ENCODE measurements around the gene SMIM26.
A peak's percentile ranks its signal among the peaks of the same experiment; 100 is the strongest.

Gene SMIM26

GRCh38 chr20:18533978-18534644 lies 33.1 kb upstream of the SMIM26 start:
- peaks cover 67% of the 10 kb centered on the region for H3K36me3 ChIP-seq (ENCODE audit: control insufficient read depth, insufficient read depth, low read length)
- no peaks in the 10 kb centered on the region for H3K27me3 ChIP-seq (replicated peaks; ENCODE audit: control insufficient read depth, insufficient read depth, low read length, poor library complexity, severe bottlenecking)
- DNase-seq = no peak

GRCh38 chr20:18537651-18538050 lies 29.6 kb upstream of the SMIM26 start:
- no peaks in the 10 kb centered on the region for H3K27me3 ChIP-seq (replicated peaks; ENCODE audit: control insufficient read depth, insufficient read depth, low read length, poor library complexity, severe bottlenecking)
- no peak overlapping the region for H3K27ac ChIP-seq (ENCODE audit: insufficient read depth, low read length, poor library complexity, severe bottlenecking)
- H3K4me1 ChIP-seq (ENCODE audit: control insufficient read depth, insufficient read depth, low read length, poor library complexity, severe bottlenecking) = no peaks in the 10 kb centered on the region
- peaks cover 48% of the 10 kb centered on the region for H3K36me3 ChIP-seq (ENCODE audit: control insufficient read depth, insufficient read depth, low read length)
- H3K4me3 ChIP-seq (ENCODE audit: insufficient read depth, low read depth, low read length, poor library complexity, severe bottlenecking) = no peak overlapping the region
- no peaks in the 10 kb centered on the region for H3K9me3 ChIP-seq (ENCODE audit: control insufficient read depth, low read length)
- no peak for DNase-seq

More at GRCh38 chr20:18533978-18534644, 33.1 kb upstream of the SMIM26 start:
- H3K27ac ChIP-seq (ENCODE audit: insufficient read depth, low read length, poor library complexity, severe bottlenecking) = no peak overlapping the region
- H3K4me3 ChIP-seq (ENCODE audit: insufficient read depth, low read depth, low read length, poor library complexity, severe bottlenecking) = no peak overlapping the region
- H3K9me3 ChIP-seq (ENCODE audit: control insufficient read depth, low read length) = no peaks in the 10 kb centered on the region
- H3K4me1 ChIP-seq (ENCODE audit: control insufficient read depth, insufficient read depth, low read length, poor library complexity, severe bottlenecking) = no peaks in the 10 kb centered on the region

GRCh38 chr20:18541741-18542140 lies 25.5 kb upstream of the SMIM26 start:
- no peak overlapping the region for H3K27ac ChIP-seq (ENCODE audit: insufficient read depth, low read length, poor library complexity, severe bottlenecking)
- no peak for DNase-seq
- peaks cover 55% of the 10 kb centered on the region for H3K36me3 ChIP-seq (ENCODE audit: control insufficient read depth, insufficient read depth, low read length)

GRCh38 chr20:18543216-18543615 lies 24.0 kb upstream of the SMIM26 start:
- Histone ChIP-seq H3K27me3 (replicated peaks; ENCODE audit: control insufficient read depth, insufficient read depth, low read length, poor library complexity, severe bottlenecking) (no peaks in the 10 kb centered on the region), H3K36me3 (ENCODE audit: control insufficient read depth, insufficient read depth, low read length) (peaks cover 61% of the 10 kb centered on the region), H3K4me3 (ENCODE audit: insufficient read depth, low read depth, low read length, poor library complexity, severe bottlenecking) (no peak overlapping the region), H3K4me1 (ENCODE audit: control insufficient read depth, insufficient read depth, low read length, poor library complexity, severe bottlenecking) (no peaks in the 10 kb centered on the region), H3K27ac (ENCODE audit: insufficient read depth, low read length, poor library complexity, severe bottlenecking) (no peak overlapping the region), H3K9me3 (ENCODE audit: control insufficient read depth, low read length) (no peaks in the 10 kb centered on the region)
- no peak for DNase-seq

More at GRCh38 chr20:18541741-18542140, 25.5 kb upstream of the SMIM26 start:
- Histone ChIP-seq H3K9me3 (ENCODE audit: control insufficient read depth, low read length) (no peaks in the 10 kb centered on the region), H3K27me3 (replicated peaks; ENCODE audit: control insufficient read depth, insufficient read depth, low read length, poor library complexity, severe bottlenecking) (no peaks in the 10 kb centered on the region), H3K4me1 (ENCODE audit: control insufficient read depth, insufficient read depth, low read length, poor library complexity, severe bottlenecking) (no peaks in the 10 kb centered on the region), H3K4me3 (ENCODE audit: insufficient read depth, low read depth, low read length, poor library complexity, severe bottlenecking) (no peak overlapping the region)

- Histone ChIP-seq H3K27ac (ENCODE audit: insufficient read depth, low read length, poor library complexity, severe bottlenecking) (no peak overlapping the region), H3K9me3 (ENCODE audit: control insufficient read depth, low read length) (no peaks in the 10 kb centered on the region), H3K36me3 (ENCODE audit: control insufficient read depth, insufficient read depth, low read length) (peaks cover 63% of the 10 kb centered on the region), H3K27me3 (replicated peaks; ENCODE audit: control insufficient read depth, insufficient read depth, low read length, poor library complexity, severe bottlenecking) (no peaks in the 10 kb centered on the region), H3K4me3 (ENCODE audit: insufficient read depth, low read depth, low read length, poor library complexity, severe bottlenecking) (no peak overlapping the region), H3K4me1 (ENCODE audit: control insufficient read depth, insufficient read depth, low read length, poor library complexity, severe bottlenecking) (no peaks in the 10 kb centered on the region)
- DNase-seq = no peak
Measured at GRCh38 chr20:18543932-18544331, 23.3 kb upstream of the SMIM26 start.

- Histone ChIP-seq H3K4me3 (ENCODE audit: insufficient read depth, low read depth, low read length, poor library complexity, severe bottlenecking) (no peak overlapping the region), H3K27me3 (replicated peaks; ENCODE audit: control insufficient read depth, insufficient read depth, low read length, poor library complexity, severe bottlenecking) (no peaks in the 10 kb centered on the region), H3K36me3 (ENCODE audit: control insufficient read depth, insufficient read depth, low read length) (peaks cover 72% of the 10 kb centered on the region), H3K9me3 (ENCODE audit: control insufficient read depth, low read length) (no peaks in the 10 kb centered on the region), H3K27ac (ENCODE audit: insufficient read depth, low read length, poor library complexity, severe bottlenecking) (no peak overlapping the region), H3K4me1 (ENCODE audit: control insufficient read depth, insufficient read depth, low read length, poor library complexity, severe bottlenecking) (no peaks in the 10 kb centered on the region)
- no peak for DNase-seq
Measured at GRCh38 chr20:18545566-18545965, 21.7 kb upstream of the SMIM26 start.

GRCh38 chr20:18548465-18548864 lies 18.8 kb upstream of the SMIM26 start:
- no peak overlapping the region for H3K4me3 ChIP-seq (ENCODE audit: insufficient read depth, low read depth, low read length, poor library complexity, severe bottlenecking)
- no peaks in the 10 kb centered on the region for H3K4me1 ChIP-seq (ENCODE audit: control insufficient read depth, insufficient read depth, low read length, poor library complexity, severe bottlenecking)
- H3K9me3 ChIP-seq (ENCODE audit: control insufficient read depth, low read length) = no peaks in the 10 kb centered on the region
- H3K36me3 ChIP-seq (ENCODE audit: control insufficient read depth, insufficient read depth, low read length) = peaks cover 71% of the 10 kb centered on the region
- H3K27me3 ChIP-seq (replicated peaks; ENCODE audit: control insufficient read depth, insufficient read depth, low read length, poor library complexity, severe bottlenecking) = no peaks in the 10 kb centered on the region
- DNase-seq = no peak
- H3K27ac ChIP-seq (ENCODE audit: insufficient read depth, low read length, poor library complexity, severe bottlenecking) = no peak overlapping the region

- Histone ChIP-seq H3K36me3 (ENCODE audit: control insufficient read depth, insufficient read depth, low read length) (peaks cover 56% of the 10 kb centered on the region), H3K9me3 (ENCODE audit: control insufficient read depth, low read length) (no peaks in the 10 kb centered on the region), H3K4me1 (ENCODE audit: control insufficient read depth, insufficient read depth, low read length, poor library complexity, severe bottlenecking) (no peaks in the 10 kb centered on the region), H3K4me3 (ENCODE audit: insufficient read depth, low read depth, low read length, poor library complexity, severe bottlenecking) (no peak overlapping the region), H3K27me3 (replicated peaks; ENCODE audit: control insufficient read depth, insufficient read depth, low read length, poor library complexity, severe bottlenecking) (no peaks in the 10 kb centered on the region), H3K27ac (ENCODE audit: insufficient read depth, low read length, poor library complexity, severe bottlenecking) (no peak overlapping the region)
- no peak for DNase-seq
Measured at GRCh38 chr20:18553746-18554145, 13.5 kb upstream of the SMIM26 start.

GRCh38 chr20:18567739-18568091 lies 483 bp downstream of the SMIM26 start:
- H3K4me1 ChIP-seq (ENCODE audit: control insufficient read depth, insufficient read depth, low read length, poor library complexity, severe bottlenecking) = peaks cover 11% of the 10 kb centered on the region
- no peak for DNase-seq
- no peaks in the 10 kb centered on the region for H3K9me3 ChIP-seq (ENCODE audit: control insufficient read depth, low read length)
- H3K4me3 ChIP-seq (ENCODE audit: insufficient read depth, low read depth, low read length, poor library complexity, severe bottlenecking) = peak overlapping the region; percentile 74
- H3K27ac ChIP-seq (ENCODE audit: insufficient read depth, low read length, poor library complexity, severe bottlenecking) = peak overlapping the region; percentile 88
- no peaks in the 10 kb centered on the region for H3K27me3 ChIP-seq (replicated peaks; ENCODE audit: control insufficient read depth, insufficient read depth, low read length, poor library complexity, severe bottlenecking)
- H3K36me3 ChIP-seq (ENCODE audit: control insufficient read depth, insufficient read depth, low read length) = peaks cover 19% of the 10 kb centered on the region

- no peaks in the 10 kb centered on the region for H3K9me3 ChIP-seq (ENCODE audit: control insufficient read depth, low read length)
- no peak overlapping the region for H3K4me3 ChIP-seq (ENCODE audit: insufficient read depth, low read depth, low read length, poor library complexity, severe bottlenecking)
- DNase-seq = no peak
- H3K27me3 ChIP-seq (replicated peaks; ENCODE audit: control insufficient read depth, insufficient read depth, low read length, poor library complexity, severe bottlenecking) = no peaks in the 10 kb centered on the region
- H3K27ac ChIP-seq (ENCODE audit: insufficient read depth, low read length, poor library complexity, severe bottlenecking) = no peak overlapping the region
- H3K4me1 ChIP-seq (ENCODE audit: control insufficient read depth, insufficient read depth, low read length, poor library complexity, severe bottlenecking) = peaks cover 11% of the 10 kb centered on the region
- peaks cover 19% of the 10 kb centered on the region for H3K36me3 ChIP-seq (ENCODE audit: control insufficient read depth, insufficient read depth, low read length)
Measured at GRCh38 chr20:18571009-18571408, 3.8 kb downstream of the SMIM26 start.
